NK-92 (cell line): Measurements from ENCODE around the gene PHPT1.
"Not testable (repeated sequence)": the region's sequence is repeated elsewhere in the genome, so short reads cannot be mapped to it uniquely, and the experiment has no call there.

Experiments
- DNase-seq: peaks from one replicate; lab custom pipeline; 2025; ENCODE audit not compliant: unreplicated experiment; lab: John Stamatoyannopoulos, UW

The PHPT1 gene

DNA sequence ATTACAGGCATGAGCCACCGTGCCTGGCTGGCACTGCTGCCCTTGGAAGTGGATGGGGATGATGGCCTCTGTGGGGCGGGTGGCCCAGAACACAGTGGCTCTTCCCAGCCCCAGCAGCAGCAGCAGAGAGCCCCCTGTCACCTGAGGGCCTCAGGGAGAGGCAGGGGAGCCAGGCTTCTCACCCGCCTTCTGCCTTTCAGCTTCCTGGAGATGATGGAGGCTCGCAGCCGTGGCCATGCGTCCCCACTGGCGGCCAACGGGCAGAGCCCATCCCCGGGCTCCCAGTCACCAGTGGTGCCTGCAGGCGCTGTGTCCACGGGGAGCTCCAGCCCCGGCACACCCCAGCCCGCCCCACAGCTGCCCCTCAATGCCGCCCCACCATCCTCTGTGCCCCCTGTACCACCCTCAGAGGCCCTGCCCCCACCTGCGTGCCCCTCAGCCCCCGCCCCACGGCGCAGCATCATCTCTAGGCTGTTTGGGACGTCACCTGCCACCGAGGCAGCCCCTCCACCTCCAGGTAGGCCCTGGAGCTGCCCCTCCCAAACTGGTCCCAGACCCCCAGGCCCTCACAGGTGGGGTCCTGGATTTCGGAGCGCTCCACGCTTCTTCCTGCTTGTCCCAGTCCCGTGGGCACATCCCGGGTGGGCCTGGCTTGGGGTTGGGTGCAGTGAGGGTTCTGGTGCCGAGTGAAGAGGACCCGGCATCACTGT is 11.9 kb upstream of the PHPT1 start:
- DNase-seq: no peak

DNA sequence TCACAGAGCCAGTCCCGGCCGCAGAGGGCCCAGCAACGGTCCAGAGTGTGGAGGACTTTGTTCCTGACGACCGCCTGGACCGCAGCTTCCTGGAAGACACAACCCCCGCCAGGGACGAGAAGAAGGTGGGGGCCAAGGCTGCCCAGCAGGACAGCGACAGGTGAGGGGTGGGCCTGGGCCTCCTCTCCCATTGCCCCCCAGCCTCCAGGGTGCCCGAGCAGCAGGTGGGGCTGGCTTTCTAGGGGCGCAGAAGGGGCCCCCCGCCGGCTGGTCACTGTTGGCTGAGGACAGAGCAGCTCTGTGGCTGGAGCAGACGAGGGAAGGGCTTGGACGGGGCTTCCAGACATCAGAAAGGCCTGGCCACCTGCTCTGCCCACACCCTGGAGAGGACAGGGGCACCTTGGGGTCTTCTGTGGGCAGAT is 11.3 kb upstream of the PHPT1 start:
- DNase-seq: not testable (repeated sequence)

GRCh38 chr9:136838314-136839228 is 10.6 kb upstream of the PHPT1 start:
- DNase-seq: no peak

DNA sequence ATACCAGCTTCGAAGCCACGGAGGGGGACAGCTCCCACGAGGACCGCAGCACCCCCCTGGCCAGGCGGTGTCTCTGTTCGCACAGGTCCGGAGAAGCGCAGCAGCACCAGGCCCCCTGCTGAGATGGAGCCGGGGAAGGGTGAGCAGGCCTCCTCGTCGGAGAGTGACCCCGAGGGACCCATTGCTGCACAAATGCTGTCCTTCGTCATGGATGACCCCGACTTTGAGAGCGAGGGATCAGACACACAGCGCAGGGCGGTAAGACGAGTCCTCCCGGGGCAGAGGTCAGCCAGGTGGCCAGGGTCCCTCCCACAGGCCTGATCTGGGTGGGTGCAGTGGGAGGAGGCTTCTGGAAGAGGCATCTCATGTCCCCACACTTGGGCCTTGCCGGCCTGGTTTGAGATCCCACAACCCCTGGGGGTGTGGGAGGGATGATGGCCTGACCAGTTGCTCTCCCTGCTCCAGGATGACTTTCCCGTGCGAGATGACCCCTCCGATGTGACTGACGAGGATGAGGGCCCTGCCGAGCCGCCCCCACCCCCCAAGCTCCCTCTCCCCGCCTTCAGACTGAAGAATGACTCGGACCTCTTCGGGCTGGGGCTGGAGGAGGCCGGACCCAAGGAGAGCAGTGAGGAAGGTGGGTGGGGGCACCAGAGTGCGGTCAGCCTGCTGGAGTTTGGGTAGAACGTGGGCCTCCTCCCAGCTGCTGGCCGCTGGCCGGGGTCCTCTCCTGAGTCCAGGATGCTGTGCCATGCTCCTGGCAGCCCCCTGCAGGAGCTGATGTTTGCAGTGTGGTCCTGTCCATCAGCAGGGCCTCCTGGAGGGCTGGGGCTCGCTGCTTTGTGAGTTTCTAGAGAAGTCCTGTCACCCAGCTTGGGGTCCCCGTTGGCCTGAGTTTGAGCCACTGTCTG is 9.7 kb upstream of the PHPT1 start:
- no peak for DNase-seq

DNA sequence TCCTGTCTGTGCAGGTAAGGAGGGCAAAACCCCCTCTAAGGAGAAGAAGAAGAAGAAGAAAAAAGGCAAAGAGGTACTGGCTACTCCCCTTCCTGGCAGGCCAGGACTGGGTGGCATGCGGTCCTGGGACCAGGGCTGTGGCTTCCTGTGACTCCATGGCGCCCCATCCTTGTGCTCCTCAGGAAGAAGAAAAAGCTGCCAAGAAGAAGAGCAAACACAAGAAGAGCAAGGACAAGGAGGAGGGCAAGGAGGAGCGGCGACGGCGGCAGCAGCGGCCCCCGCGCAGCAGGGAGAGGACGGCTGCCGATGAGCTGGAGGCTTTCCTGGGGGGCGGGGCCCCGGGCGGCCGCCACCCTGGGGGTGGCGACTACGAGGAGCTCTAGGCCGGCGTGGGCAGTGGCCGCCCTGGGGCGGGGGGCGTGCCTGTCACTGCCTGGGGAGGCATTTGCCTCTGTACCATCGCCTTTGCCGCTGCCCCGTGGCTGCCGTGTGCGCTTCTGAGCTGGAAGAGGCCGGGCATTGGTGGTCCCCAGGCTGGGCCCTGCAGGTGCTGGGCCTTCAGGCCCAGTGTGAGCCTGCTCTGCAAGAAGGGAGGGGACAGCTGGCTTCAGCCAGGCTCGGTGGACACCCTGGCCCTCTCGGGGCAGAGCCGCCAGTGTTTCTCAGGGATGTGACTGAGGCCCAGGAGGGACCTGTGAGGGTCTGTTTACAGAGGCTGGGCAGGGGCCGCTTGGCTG is 8.9 kb upstream of the PHPT1 start:
- no peak for DNase-seq

GRCh38 chr9:136840877-136841645 is 8.1 kb upstream of the PHPT1 start:
- no peak for DNase-seq

DNA sequence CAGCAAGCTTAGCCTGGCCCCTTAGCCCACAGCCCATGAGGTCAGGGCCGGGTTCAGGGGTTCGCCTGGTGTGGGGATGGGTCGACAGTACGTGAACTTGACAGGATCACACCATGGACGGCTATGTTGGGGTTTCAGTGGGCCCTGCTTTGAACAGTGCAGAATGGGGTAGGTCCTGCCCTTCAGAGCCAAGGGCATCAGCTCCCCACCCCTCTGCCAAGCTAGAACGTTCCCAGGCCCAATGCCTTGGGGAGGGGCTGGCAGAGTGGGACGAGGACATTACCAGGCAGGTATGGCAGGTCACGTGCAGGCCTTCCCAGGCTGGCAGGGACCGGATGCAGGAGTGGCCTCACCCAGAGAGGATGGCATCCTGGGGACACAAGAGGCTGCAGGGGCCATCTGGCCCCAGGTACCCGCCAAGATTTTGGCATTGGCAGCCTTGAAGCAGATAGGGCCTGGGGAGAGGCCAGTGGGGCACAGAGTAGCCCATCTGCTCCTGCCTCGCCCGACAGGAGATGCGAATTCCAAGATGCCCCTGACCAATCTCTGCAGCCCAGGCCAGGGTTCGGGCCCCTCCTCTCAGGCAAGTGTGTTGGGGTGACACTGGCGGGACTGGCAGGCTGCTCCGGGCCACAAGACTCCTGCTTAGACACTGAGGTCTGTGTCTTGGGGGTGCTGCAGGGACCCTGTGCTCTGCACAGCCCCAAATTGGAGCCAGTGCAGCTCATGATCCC is 7.4 kb upstream of the PHPT1 start:
- not testable (repeated sequence) for DNase-seq

DNA sequence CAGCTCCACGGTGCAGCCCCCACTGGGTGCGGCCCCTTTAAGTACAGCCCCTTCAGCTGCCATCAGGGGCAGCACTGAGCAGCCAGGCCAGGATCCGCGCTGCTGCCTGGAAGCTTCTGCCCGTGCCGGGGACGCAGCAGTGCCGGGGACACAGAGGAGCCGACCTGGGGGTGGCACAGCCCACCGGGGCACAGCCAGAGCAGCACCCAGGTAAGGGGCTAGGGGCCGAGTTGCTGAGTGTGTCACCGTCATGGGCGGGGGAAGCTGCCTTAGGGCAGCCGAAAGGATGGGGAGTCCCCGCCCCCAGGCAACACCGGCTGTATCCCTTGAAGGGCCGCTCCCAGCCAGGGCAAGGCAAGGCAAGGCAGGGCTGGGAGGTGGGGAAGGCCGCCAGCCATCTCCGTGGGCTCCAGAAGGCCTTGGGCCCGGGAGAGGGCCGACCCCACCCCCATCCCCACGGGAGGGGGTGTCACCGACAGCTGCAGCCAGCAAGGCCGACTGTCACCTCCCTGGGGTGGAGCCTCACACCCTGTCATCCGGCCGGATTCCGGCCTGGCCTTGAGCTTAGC is 6.7 kb upstream of the PHPT1 start, which contains the start of gene AJM1:
AJM1 (plus strand) TSS at position 99 of the 569 bp plus-strand sequence. CDS start 1,937 bp downstream, outside the sequence.
- not testable (repeated sequence) for DNase-seq

- not testable (repeated sequence) for DNase-seq
These were observed 5.9 kb upstream of the PHPT1 start for GRCh38 chr9:136843159-136843800.

- not testable (repeated sequence) for DNase-seq
These were observed 5.1 kb upstream of the PHPT1 start for GRCh38 chr9:136843801-136844740.

GRCh38 chr9:136844761-136845464 is 4.3 kb upstream of the PHPT1 start:
- no peak for DNase-seq

DNA sequence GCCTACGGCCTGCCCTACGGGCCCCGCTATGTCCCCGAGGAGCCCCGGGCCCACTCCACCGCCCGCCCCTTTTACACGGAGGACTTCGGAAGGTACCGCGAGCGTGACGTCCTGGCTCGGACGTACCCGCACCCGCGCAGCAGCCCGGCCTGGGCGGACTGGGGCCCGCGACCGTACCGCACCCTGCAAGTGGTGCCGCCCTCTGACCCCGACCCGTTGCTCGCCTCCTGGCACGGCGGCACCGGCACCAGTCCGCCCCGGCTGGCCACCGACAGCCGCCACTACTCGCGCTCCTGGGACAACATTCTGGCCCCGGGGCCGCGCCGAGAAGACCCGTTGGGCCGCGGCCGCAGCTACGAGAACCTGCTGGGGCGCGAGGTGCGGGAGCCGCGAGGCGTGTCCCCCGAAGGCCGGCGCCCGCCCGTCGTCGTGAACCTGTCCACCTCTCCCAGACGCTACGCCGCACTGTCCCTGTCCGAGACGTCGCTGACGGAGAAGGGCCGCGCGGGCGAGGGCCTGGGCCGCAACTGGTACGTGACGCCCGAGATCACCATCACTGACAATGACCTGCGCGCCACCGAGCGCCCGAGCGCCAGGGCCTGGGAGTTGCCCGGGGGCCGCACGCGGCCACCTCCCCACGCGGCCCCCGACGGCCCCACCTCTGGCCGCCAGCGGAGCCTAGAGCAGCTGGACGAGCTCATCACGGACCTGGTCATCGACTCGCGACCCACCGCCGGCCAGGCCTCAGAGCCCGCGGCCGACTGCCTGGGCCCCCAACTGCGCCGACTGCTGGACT is 3.5 kb upstream of the PHPT1 start:
- no peak for DNase-seq

DNA sequence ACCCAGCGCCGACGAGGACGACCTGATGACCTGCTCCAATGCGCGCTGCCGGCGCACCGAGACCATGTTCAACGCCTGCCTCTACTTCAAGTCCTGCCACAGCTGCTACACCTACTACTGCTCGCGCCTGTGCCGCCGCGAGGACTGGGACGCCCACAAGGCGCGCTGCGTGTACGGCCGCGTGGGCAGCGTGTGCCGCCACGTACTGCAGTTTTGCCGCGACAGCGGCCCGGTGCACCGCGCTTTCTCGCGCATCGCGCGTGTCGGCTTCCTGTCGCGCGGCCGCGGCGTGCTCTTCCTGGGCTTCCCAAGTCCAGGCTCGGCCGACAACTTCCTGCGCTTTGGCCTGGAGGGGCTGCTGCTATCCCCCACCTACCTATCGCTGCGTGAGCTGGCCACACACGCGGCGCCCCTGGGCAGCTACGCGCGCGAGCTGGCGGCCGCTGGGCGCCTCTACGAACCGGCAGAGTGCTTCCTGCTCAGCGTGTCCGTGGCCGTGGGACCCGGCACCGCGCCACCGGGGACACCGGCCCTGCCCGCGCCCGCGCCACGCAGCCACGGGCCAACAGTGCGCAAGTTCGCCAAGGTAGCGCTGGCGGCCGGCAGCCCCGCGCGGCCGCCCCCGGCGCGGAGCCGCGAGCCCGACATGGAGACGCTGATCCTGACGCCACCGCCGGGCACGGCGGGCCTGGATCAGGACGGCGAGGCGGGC is 2.7 kb upstream of the PHPT1 start:
- no peak for DNase-seq

DNA sequence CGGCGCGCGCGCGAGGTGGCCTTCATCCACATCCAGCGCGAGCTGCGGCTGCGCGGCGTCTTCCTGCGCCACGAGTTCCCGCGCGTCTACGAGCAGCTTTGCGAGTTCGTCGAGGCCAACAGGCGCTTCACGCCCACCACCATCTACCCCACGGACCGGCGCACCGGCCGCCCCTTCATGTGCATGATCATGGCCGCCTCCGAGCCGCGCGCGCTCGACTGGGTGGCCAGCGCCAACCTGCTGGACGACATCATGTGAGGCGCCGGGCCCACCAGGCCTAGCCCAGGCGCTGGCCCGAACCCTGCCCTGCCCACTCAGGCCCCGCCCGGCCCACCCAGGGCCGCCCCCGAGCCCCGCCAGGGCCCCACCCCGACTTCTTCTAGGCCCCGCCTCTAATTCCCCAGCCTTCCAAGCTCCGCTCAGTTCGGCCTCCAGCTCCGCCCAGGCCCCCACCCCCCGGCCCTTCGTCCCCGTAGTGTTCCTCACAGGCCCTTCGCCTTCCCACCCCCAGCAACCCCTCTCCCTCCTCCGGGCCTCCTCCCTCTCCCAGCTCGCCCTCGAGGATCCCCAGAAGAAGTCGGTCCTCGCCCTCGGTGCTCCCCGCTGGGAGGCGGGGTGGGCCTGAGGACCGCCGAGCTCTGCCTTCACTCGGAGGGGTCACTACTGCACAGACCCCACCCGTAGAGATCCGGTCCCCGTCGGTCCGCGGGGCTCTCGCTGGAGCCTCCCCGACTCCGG is 2.0 kb upstream of the PHPT1 start:
- no peak for DNase-seq
